ENCODE results near the gene GRB2. TPM values are rescaled to one million over a fixed set of nuclear protein-coding genes. Genes with fewer than 3 reads are reported as not detected.
A peak's percentile ranks its signal among the peaks of the same experiment; 100 is the strongest.

GRB2 gene
- polyA plus RNA-seq, 3 donors = 164 to 338 (median 262) TPM

DNA sequence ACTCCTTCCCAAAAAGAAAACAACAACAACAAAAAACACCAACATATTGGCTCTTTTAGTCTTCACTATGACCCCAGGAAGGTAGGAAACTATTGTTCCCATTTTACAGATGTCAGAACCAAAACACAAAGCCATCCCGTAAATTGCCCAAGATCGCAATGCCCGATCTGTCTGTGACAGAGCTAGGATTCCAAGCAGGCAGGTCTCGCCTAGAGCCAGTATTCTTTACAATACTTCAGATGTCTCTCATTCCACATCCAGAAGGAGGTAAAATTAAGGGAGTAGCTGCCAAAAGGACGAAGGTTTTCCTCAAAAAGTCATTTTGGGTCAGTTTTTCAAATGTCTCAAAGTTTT lies 21.7 kb downstream of the GRB2 start:
- Histone ChIP-seq H3K4me2 (replicated peaks; ENCODE audit: extremely low read depth, low read length, poor library complexity, severe bottlenecking) (no peak overlapping the region), H3K36me3 (replicated peaks in 1 of 2; ENCODE audit: control insufficient read depth in 1 of 2, insufficient read depth in 2 of 2, low read length in 2 of 2) (peaks cover 12 to 48% of the 10 kb centered on the region in 2 donors), H4K20me1 (ENCODE audit: insufficient read depth, low read length) (peaks cover 100% of the 10 kb centered on the region), H3K79me2 (ENCODE audit: insufficient read depth, low read length) (peaks cover 100% of the 10 kb centered on the region), H3K27ac (ENCODE audit: low read depth in 1 of 2, low read length in 2 of 2) (peak overlapping the region in 1 of 2 donors; percentile 63), H3K4me1 (ENCODE audit: control insufficient read depth in 1 of 2, insufficient read depth in 2 of 2, low read length in 2 of 2) (peaks cover 6 to 19% of the 10 kb centered on the region in 2 donors), H3K27me3 (ENCODE audit: control insufficient read depth in 2 of 2, insufficient read depth in 2 of 2, low read length in 2 of 2) (no peaks in the 10 kb centered on the region), H3K9ac (ENCODE audit: insufficient read depth, low read length, poor library complexity, severe bottlenecking) (no peak overlapping the region), H3K9me3 (replicated peaks in 1 of 2; ENCODE audit: control insufficient read depth in 1 of 2, insufficient read depth in 1 of 2, low read length in 2 of 2) (no peaks in the 10 kb centered on the region), H2AFZ (ENCODE audit: insufficient read depth, low read depth, low read length, poor library complexity, severe bottlenecking) (no peak overlapping the region), H3K4me3 (replicated peaks in 1 of 3; ENCODE audit: low read depth in 2 of 3, low read length in 3 of 3) (no peak overlapping the region)
- no peak for DNase-seq
- no peaks in the 10 kb centered on the region for H3K9me3 Mint-ChIP-seq
- intact Hi-C loops (cut with micrococcal nuclease) = loop anchor here in 1 of 2 donors (5.0 kb wide), 1 partner anchor 37 kb away; no protein-coding TSS in a partner anchor
- peak overlapping the region in 4 of 7 donors; percentile 17 to 78 (median 40) for H3K27ac Mint-ChIP-seq
- peaks cover 17 to 34% of the 10 kb centered on the region in 2 donors for H3K36me3 Mint-ChIP-seq
- no peak overlapping the region for H3K4me3 Mint-ChIP-seq
- no peaks in the 10 kb centered on the region for H3K27me3 Mint-ChIP-seq (ENCODE audit: low read depth in 3 of 3)
- 100% methylated on average over 1 of the region's 5 CpGs for WGBS (ENCODE audit: insufficient coverage)
- no peak for TF ChIP-seq CTCF (IDR thresholded peaks at IDR 0.05)
- H3K4me1 Mint-ChIP-seq = peaks cover 34% of the 10 kb centered on the region

DNA sequence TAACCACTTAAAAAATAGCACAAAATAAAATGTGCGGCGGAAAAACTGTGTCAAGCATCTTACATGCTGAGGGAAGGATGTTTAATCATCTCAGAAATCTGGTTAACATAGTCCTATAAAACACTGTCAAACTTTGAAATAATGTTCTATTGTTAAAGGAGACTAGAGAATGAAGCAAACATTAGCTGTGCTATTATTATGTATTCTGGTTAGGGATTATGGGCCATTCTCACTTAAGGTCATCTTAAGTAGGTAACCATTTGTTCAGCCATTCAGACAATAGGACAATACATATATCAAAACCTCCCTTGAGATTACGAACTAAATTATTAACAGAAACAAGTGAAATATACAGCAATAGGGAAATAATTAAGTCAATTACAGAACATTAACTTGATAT lies 24.7 kb downstream of the GRB2 start:
- no peak overlapping the region for H3K9ac ChIP-seq (ENCODE audit: insufficient read depth, low read length, poor library complexity, severe bottlenecking)
- no peak overlapping the region for H2AFZ ChIP-seq (ENCODE audit: insufficient read depth, low read depth, low read length, poor library complexity, severe bottlenecking)
- DNase-seq = no peak
- Mint-ChIP-seq H3K36me3 (peaks cover 22 to 40% of the 10 kb centered on the region in 2 donors), H3K9me3 (no peaks in the 10 kb centered on the region), H3K4me3 (no peak overlapping the region), H3K27me3 (ENCODE audit: low read depth in 3 of 3) (no peaks in the 10 kb centered on the region), H3K4me1 (peaks cover 24% of the 10 kb centered on the region), H3K27ac (peak overlapping the region in 2 of 7 donors; percentile 14 to 57)
- no peak overlapping the region for H3K4me2 ChIP-seq (replicated peaks; ENCODE audit: extremely low read depth, low read length, poor library complexity, severe bottlenecking)
- H3K27me3 ChIP-seq (ENCODE audit: control insufficient read depth in 2 of 2, insufficient read depth in 2 of 2, low read length in 2 of 2) = no peaks in the 10 kb centered on the region
- H3K9me3 ChIP-seq (replicated peaks in 1 of 2; ENCODE audit: control insufficient read depth in 1 of 2, insufficient read depth in 1 of 2, low read length in 2 of 2) = no peaks in the 10 kb centered on the region
- TF ChIP-seq CTCF (IDR thresholded peaks at IDR 0.05) = no peak
- no CpG with 5 or more reads among the region's 3 CpGs for WGBS (ENCODE audit: insufficient coverage)
- H3K79me2 ChIP-seq (ENCODE audit: insufficient read depth, low read length) = peaks cover 100% of the 10 kb centered on the region
- H3K27ac ChIP-seq (ENCODE audit: low read depth in 1 of 2, low read length in 2 of 2) = peak overlapping the region in 1 of 2 donors; percentile 3
- H3K4me3 ChIP-seq (replicated peaks in 1 of 3; ENCODE audit: low read depth in 2 of 3, low read length in 3 of 3) = no peak overlapping the region
- H4K20me1 ChIP-seq (ENCODE audit: insufficient read depth, low read length) = peaks cover 100% of the 10 kb centered on the region
- H3K36me3 ChIP-seq (replicated peaks in 1 of 2; ENCODE audit: control insufficient read depth in 1 of 2, insufficient read depth in 2 of 2, low read length in 2 of 2) = peaks cover 11 to 45% of the 10 kb centered on the region in 2 donors
- intact Hi-C loops (cut with micrococcal nuclease) = loop anchor here in 1 of 2 donors (5.0 kb wide), 1 partner anchor 33 kb away; no protein-coding TSS in a partner anchor
- peaks cover 2 to 8% of the 10 kb centered on the region in 2 donors for H3K4me1 ChIP-seq (ENCODE audit: control insufficient read depth in 1 of 2, insufficient read depth in 2 of 2, low read length in 2 of 2)
